Upper lobe of right lung (tissue), 1 donor: Measurements from ENCODE around the gene TMEM135. TPM values are rescaled to one million over a fixed set of nuclear protein-coding genes. Genes with fewer than 3 reads are reported as not detected.

ENCODE experiments used
- ATAC-seq: fragments of 200-7000 bp; cut with Tn5 transposase; one replicate; pipeline ENCODE4 v1.9.1; 2020; ENCODE audit warnings: mild to moderate bottlenecking, moderate library complexity
- DNase-seq: peaks from one replicate; pipeline ENCODE4 v3.0.0-alpha.2; 2020
- H3K27ac ChIP-seq: fragments of 200-600 bp; one replicate; pipeline ENCODE4 v1.8.0; 2022
- H3K27me3 ChIP-seq: fragments of 200-600 bp; one replicate; pipeline ENCODE4 v1.8.0; 2022; ENCODE audit warnings: mild to moderate bottlenecking
- H3K36me3 ChIP-seq: fragments of 200-600 bp; one replicate; pipeline ENCODE4 v1.8.0; 2022
- H3K4me1 ChIP-seq: fragments of 200-600 bp; one replicate; pipeline ENCODE4 v1.8.0; 2022
- H3K4me3 ChIP-seq: fragments of 200-600 bp; one replicate; pipeline ENCODE4 v1.8.0; 2022; ENCODE audit warnings: mild to moderate bottlenecking
- H3K9me3 ChIP-seq: fragments of 200-600 bp; one replicate; pipeline ENCODE4 v1.8.0; 2022
- CTCF ChIP-seq: fragments of 200-600 bp; IDR thresholded peaks from one replicate; pipeline ENCODE4 v1.8.0; 2022; ENCODE audit warnings: antibody characterized with exemption
- intact Hi-C: fragments of 100-400 bp; cut with DNase I; formaldehyde crosslinking; loops from one replicate; pipeline ENCODE4 v1.11.0; 2022
- total RNA-seq: library from RNA; stranded (reverse); fragmentation: NEBNext Ultra II Directional; extraction: Animal tissue kit (Norgen Biotek cat#: 25700); gene quantifications from one replicate; pipeline ENCODE4 v1.2.1, GENCODE V29; 2021
- donor health status: DM: no; HTN: yes; CAD: no; lungs with severe emphysema.

TMEM135 gene
- total RNA-seq, 1 donor from 2014 or later, result 24.5 TPM

GRCh38 chr11:87252869-87253268, 215.1 kb downstream of the TMEM135 start:
- no peak for DNase-seq
- intact Hi-C loops, result no loop called here
- Histone ChIP-seq H3K27me3 (no peaks in the 10 kb centered on the region), H3K9me3 (no peaks in the 10 kb centered on the region), H3K36me3 (no peaks in the 10 kb centered on the region), H3K4me1 (no peaks in the 10 kb centered on the region), H3K4me3 (no peak overlapping the region), H3K27ac (no peak overlapping the region)
- ATAC-seq, result no peak
- TF ChIP-seq CTCF, result no peak

- intact Hi-C loops, result no loop called here
- Histone ChIP-seq H3K9me3 (no peaks in the 10 kb centered on the region), H3K27ac (no peak overlapping the region), H3K4me1 (no peaks in the 10 kb centered on the region), H3K36me3 (no peaks in the 10 kb centered on the region), H3K27me3 (no peaks in the 10 kb centered on the region), H3K4me3 (no peak overlapping the region)
- no peak for TF ChIP-seq CTCF
- DNase-seq (no peak), ATAC-seq (no peak)
These were observed 216.8 kb downstream of the TMEM135 start for GRCh38 chr11:87254562-87254961.

GRCh38 chr11:87255589-87255988, 217.9 kb downstream of the TMEM135 start:
- Histone ChIP-seq H3K36me3 (no peaks in the 10 kb centered on the region), H3K4me3 (no peak overlapping the region), H3K4me1 (no peaks in the 10 kb centered on the region), H3K27me3 (no peaks in the 10 kb centered on the region), H3K9me3 (no peaks in the 10 kb centered on the region), H3K27ac (no peak overlapping the region)
- DNase-seq, result no peak
- intact Hi-C loops, result no loop called here
- no peak for TF ChIP-seq CTCF
- no peak for ATAC-seq

GRCh38 chr11:87256694-87257340, 219.1 kb downstream of the TMEM135 start:
- no peak for ATAC-seq
- H3K27me3 ChIP-seq, result no peaks in the 10 kb centered on the region
- H3K4me3 ChIP-seq, result no peak overlapping the region
- H3K27ac ChIP-seq, result no peak overlapping the region
- DNase-seq, result no peak
- TF ChIP-seq CTCF, result no peak
- no peaks in the 10 kb centered on the region for H3K36me3 ChIP-seq
- intact Hi-C loops, result no loop called here
- H3K4me1 ChIP-seq, result no peaks in the 10 kb centered on the region
- H3K9me3 ChIP-seq, result no peaks in the 10 kb centered on the region

GRCh38 chr11:87258171-87258833, 220.6 kb downstream of the TMEM135 start:
- DNase-seq (no peak), ATAC-seq (no peak)
- no peaks in the 10 kb centered on the region for H3K36me3 ChIP-seq
- no peak overlapping the region for H3K27ac ChIP-seq
- H3K4me1 ChIP-seq, result no peaks in the 10 kb centered on the region
- H3K27me3 ChIP-seq, result no peaks in the 10 kb centered on the region
- no peak for TF ChIP-seq CTCF
- H3K9me3 ChIP-seq, result no peaks in the 10 kb centered on the region
- intact Hi-C loops, result no loop called here
- H3K4me3 ChIP-seq, result no peak overlapping the region
